Measurements from ENCODE around the gene C19orf85. TPM values are rescaled to one million over a fixed set of nuclear protein-coding genes. Genes with fewer than 3 reads are reported as not detected.

C19orf85 gene
- total RNA-seq, 1 experiment from 2014 or later: not detected

DNA sequence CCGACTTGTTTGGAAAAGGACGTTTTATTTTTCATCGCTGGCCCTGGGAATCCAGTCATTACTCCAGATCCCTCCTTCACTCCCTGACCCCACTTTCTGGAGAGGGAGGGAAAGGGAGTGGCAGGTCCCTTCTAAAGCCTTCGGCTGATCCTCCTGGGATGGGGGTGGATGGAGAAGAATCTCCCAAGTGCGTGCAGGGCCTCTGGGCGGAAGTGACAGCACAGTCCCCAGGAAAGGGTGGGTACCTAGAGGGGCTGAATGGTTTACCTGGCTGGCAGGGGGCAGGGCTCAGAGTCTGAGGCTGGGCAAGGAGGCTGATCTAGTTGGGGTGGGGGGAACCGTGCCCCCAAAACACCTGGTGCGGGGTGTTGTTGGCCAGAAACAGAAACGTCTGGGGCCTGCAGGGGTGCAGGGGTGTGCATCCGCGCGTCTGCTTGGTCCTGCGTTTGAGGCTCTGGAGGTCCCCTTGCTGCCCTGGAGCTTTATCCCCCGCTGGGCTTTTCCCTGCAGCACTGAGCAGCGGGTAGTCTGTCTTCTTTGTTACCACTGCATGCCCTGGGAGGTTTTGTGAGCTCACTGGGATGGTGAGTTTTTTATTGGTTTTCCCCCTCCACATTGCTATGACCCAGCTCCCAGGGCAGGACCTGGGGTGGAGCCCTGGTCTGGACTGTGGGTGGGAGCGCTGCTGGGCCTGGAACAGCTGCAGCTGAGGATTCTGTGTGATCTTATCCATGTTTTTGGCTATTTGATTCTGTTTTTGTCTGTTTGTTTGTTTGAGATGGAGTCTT lies 8.9 kb upstream of the C19orf85 start (continued):
- no peak for TF ChIP-seq SIN3A (IDR thresholded peaks at IDR 0.05; ENCODE audit: borderline replicate concordance, insufficient read depth, low read depth, low read length)

DNA sequence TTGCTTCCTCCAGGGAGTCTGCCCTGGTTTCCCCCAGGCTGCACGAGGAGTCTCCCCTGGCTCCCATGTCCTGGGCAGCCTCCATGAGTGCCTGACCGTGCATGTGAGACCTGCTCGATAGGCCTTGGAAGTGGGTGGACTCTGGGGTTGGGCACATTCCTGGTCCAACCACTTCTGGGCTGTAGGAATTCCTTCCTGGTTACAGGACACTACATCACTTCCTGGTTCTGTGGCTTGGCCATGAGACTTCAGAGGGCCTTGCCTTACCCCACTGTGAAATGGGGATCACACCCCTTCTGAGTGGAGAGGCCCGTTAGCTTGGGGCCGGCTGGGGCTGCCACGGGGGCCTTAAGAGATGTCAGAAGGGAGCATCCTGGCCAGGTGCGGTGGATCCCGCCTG lies 7.9 kb upstream of the C19orf85 start:
- CTCF ChIA-PET: no interaction called here
- Histone ChIP-seq H3K27me3 (ENCODE audit: control insufficient read depth, insufficient read depth, low read length) (no peaks in the 10 kb centered on the region), H3K9me3 (ENCODE audit: control insufficient read depth, insufficient read depth, low read depth, low read length) (no peaks in the 10 kb centered on the region), H3K27ac (ENCODE audit: low read length) (peak overlapping the region; percentile 72; the same call in 1 of the 2 replicates), H3K4me1 (ENCODE audit: control insufficient read depth, insufficient read depth, low read length) (peaks cover 42% of the 10 kb centered on the region), H3K4me3 (ENCODE audit: low read depth in 2 of 2, low read length in 2 of 2) (no peak overlapping the region), H3K36me3 (ENCODE audit: control insufficient read depth, insufficient read depth, low read length) (no peaks in the 10 kb centered on the region)
- no peak for TF ChIP-seq SIN3A (IDR thresholded peaks at IDR 0.05; ENCODE audit: borderline replicate concordance, insufficient read depth, low read depth, low read length)
- TF ChIP-seq, protein P1, sequence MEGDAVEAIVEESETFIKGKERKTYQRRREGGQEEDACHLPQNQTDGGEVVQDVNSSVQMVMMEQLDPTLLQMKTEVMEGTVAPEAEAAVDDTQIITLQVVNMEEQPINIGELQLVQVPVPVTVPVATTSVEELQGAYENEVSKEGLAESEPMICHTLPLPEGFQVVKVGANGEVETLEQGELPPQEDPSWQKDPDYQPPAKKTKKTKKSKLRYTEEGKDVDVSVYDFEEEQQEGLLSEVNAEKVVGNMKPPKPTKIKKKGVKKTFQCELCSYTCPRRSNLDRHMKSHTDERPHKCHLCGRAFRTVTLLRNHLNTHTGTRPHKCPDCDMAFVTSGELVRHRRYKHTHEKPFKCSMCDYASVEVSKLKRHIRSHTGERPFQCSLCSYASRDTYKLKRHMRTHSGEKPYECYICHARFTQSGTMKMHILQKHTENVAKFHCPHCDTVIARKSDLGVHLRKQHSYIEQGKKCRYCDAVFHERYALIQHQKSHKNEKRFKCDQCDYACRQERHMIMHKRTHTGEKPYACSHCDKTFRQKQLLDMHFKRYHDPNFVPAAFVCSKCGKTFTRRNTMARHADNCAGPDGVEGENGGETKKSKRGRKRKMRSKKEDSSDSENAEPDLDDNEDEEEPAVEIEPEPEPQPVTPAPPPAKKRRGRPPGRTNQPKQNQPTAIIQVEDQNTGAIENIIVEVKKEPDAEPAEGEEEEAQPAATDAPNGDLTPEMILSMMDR (IDR thresholded peaks at IDR 0.05): no peak
- TF ChIP-seq, protein P2, sequence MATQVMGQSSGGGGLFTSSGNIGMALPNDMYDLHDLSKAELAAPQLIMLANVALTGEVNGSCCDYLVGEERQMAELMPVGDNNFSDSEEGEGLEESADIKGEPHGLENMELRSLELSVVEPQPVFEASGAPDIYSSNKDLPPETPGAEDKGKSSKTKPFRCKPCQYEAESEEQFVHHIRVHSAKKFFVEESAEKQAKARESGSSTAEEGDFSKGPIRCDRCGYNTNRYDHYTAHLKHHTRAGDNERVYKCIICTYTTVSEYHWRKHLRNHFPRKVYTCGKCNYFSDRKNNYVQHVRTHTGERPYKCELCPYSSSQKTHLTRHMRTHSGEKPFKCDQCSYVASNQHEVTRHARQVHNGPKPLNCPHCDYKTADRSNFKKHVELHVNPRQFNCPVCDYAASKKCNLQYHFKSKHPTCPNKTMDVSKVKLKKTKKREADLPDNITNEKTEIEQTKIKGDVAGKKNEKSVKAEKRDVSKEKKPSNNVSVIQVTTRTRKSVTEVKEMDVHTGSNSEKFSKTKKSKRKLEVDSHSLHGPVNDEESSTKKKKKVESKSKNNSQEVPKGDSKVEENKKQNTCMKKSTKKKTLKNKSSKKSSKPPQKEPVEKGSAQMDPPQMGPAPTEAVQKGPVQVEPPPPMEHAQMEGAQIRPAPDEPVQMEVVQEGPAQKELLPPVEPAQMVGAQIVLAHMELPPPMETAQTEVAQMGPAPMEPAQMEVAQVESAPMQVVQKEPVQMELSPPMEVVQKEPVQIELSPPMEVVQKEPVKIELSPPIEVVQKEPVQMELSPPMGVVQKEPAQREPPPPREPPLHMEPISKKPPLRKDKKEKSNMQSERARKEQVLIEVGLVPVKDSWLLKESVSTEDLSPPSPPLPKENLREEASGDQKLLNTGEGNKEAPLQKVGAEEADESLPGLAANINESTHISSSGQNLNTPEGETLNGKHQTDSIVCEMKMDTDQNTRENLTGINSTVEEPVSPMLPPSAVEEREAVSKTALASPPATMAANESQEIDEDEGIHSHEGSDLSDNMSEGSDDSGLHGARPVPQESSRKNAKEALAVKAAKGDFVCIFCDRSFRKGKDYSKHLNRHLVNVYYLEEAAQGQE (IDR thresholded peaks at IDR 0.05; ENCODE audit: insufficient read depth in 1 of 2, low read depth in 2 of 2, low read length in 1 of 2): no peak
- TF ChIP-seq POLR2AphosphoS5 (IDR thresholded peaks at IDR 0.05; ENCODE audit: low read depth, low read length): no peak
- no peak for TF ChIP-seq TCF7L2 (IDR thresholded peaks at IDR 0.05; ENCODE audit: low read depth, low read length)
- POLR2A ChIA-PET: no interaction called here
- in situ Hi-C loops (cut with HindIII; ENCODE audit: low pct_unique_long_range_greater_than_20kb, low sequenced_read_pairs): no loop called here
- DNase-seq (ENCODE audit: low read depth, low spot score) (no peak), ATAC-seq (no peak)
- no TSS peak for BruUV-seq (replicated peaks)
- intact Hi-C loops (cut with micrococcal nuclease; ENCODE audit: unreplicated experiment): no loop called here

DNA sequence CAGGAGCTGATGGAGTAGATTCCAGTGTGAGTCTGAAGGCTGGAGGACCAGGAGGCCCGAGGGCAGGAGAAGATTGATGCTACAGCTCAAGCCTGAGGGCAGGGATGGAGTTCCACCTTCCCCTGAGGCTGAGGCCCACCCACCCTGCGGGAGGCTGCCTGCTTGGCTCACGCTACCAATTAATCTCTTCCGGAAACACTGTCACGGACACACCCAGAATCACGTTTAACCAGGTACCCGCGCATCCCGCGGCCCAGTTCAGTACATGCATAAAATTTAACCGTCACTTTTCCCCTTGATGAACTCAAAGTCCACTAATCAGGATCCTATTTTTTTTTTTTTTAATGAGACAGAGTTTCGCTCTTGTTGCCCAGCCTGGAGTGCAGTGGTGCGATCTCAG lies 6.7 kb upstream of the C19orf85 start:
- intact Hi-C loops (cut with micrococcal nuclease; ENCODE audit: unreplicated experiment): no loop called here
- Histone ChIP-seq H3K27ac (ENCODE audit: low read length) (0 out of 2 replicates have a peak overlapping the region, but pooled peaks have one; percentile 6), H3K27me3 (ENCODE audit: control insufficient read depth, insufficient read depth, low read length) (no peaks in the 10 kb centered on the region), H3K9me3 (ENCODE audit: control insufficient read depth, insufficient read depth, low read depth, low read length) (no peaks in the 10 kb centered on the region), H3K4me3 (ENCODE audit: low read depth in 2 of 2, low read length in 2 of 2) (no peak overlapping the region), H3K36me3 (ENCODE audit: control insufficient read depth, insufficient read depth, low read length) (no peaks in the 10 kb centered on the region), H3K4me1 (ENCODE audit: control insufficient read depth, insufficient read depth, low read length) (peaks cover 44% of the 10 kb centered on the region)
- TF ChIP-seq, protein P1 (IDR thresholded peaks at IDR 0.05): no peak
- TF ChIP-seq SIN3A (IDR thresholded peaks at IDR 0.05; ENCODE audit: borderline replicate concordance, insufficient read depth, low read depth, low read length) (no peak), POLR2AphosphoS5 (IDR thresholded peaks at IDR 0.05; ENCODE audit: low read depth, low read length) (no peak), TCF7L2 (IDR thresholded peaks at IDR 0.05; ENCODE audit: low read depth, low read length) (no peak)
- TF ChIP-seq, protein P2 (IDR thresholded peaks at IDR 0.05; ENCODE audit: insufficient read depth in 1 of 2, low read depth in 2 of 2, low read length in 1 of 2): no peak
- ChIA-PET POLR2A (no interaction called here), CTCF (interaction anchor here (1.1 kb wide), 1 partner anchor 32 kb away, joined by 4 read pairs; no protein-coding TSS in a partner anchor)
- ATAC-seq (no peak), DNase-seq (ENCODE audit: low read depth, low spot score) (no peak)
- no TSS peak for BruUV-seq (replicated peaks)
- in situ Hi-C loops (cut with HindIII; ENCODE audit: low pct_unique_long_range_greater_than_20kb, low sequenced_read_pairs): no loop called here
